Retina (tissue), 1 donor: Measurements from ENCODE around the gene STK35.

Source experiments
- DNase-seq: peaks from one replicate; pipeline ENCODE4 v3.0.0-alpha.2; 2016

Gene STK35

DNA sequence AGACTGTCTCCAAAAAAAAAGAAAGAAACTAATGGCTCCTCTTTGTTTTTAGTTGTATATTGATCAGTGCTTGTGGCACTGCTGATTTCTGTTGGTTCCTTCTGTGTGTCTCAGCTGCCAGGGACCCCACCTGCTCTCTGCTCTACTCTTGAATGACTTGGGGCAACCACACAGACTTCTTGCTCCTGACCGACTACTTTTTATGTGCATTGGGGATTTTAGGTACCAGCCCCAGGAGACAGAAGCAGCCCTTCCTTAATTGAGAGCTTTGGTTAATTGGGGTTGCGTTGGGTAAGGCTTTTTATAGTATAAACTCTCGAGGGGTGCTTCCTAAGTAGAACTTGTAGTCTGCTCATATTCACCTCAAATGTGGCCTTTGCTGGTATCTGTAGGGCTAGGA lies 6.9 kb downstream of the STK35 start:
- no peak for DNase-seq

DNA sequence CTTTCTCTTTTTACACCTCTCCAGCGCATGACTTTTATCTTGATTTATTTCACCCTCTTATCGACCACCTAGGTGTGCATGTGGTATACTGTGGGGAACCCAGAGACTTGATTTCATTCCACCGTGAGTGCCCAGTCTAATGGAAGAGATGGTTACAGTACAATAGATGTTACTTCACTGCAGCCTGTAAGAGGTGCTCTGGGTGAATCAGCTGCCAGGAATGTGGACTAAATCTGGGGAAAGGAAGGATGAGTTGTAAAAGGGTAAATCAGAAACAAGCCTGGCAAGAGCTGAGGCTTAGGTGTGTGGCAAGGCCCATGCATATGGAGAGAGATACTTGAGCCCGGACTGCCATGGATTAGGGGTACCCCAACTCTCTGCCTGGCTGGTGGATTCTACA lies 7.4 kb downstream of the STK35 start:
- DNase-seq: no peak

- no peak for DNase-seq
Observed at GRCh38 chr20:2109425-2110210, 8.0 kb downstream of the STK35 start.

DNA sequence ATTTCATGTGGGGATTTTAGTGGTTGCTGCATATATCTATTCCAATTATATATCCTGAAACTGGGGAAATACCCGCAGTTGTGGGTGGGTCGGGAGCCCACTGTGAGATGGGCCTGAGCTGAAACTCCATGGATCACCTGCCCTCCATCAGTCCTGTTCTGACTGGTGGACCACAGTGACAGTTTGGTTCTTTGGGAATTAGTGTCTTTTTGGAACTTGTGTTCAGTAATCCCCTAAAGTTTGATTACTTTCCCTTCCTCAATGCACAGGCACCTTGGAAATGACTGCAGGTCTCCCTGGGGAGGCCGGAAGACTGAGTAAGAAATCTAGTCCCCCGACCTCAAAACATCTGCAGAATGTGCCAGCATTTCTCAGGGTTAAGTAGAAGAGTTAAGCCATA lies 11.3 kb downstream of the STK35 start:
- no peak for DNase-seq

DNA sequence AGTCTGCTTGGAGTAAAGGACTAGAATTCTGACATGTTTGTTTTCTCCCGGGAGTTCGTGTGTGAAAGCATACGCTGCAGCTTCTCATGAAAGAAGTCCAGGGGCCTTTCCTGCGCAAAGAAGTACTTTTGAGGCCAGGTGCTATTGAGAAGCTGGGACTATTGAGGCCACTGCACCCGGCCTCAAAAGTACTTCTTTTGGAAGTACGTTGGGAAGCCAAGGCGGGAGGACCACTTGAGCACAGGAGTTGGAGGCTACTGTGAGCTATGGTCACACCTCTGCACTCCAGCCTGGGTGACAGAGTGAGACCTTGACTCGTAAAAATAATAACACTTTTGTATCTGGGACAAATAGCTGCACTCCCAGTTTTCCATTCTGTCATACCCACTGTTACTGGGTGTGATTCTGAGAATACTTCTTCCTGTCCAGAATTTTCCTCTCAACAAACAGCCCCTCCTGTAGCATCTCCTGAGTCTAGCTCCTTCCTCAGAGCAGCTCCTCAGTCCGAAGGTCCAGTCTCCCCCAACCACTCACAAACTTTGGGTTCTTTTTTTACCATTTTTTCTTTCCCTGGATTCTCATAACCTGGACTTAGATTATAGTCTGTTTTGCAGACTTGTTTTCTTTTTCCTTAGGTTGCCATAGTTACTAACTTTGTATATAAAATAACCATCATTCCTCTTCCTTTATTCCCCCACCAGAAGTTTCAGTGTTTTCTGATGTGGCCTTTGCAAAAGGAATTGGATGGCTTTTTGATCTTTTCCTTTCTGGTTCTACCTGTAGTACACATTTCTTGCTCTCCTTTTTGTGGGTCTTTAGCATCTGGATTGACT lies 12.7 kb downstream of the STK35 start:
- no peak for DNase-seq

DNA sequence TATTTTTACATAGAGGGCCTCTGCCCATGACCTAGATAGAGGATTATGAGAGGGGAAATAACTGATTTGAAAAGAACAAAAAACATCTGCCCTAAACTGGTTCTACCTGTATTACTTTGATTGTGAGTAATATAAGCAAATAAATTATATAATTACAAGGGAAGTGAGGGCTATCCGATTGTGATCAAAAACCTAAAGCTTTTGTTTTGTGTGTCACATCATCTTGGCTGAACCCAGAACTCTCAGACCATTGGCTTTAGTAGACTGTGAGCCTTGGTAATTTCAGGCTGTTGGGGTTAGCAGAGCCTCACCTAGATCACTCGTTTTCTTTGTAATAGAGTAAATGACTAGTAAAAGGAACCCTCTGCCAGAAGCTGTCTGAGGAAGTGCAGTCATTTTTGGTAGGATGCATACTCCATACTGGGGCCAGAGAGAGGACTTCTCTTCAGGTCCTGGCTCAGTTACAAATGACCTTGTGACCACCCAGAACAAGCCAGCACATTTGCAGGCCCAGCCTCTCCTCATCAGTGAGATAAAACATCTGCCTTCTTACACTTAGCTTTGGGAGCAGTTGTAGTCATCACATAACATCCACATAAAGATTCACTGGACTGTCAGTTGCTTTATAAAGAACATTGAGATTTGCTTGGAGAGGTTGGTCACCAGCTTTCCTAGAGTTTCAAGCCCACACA lies 13.5 kb downstream of the STK35 start:
- DNase-seq: no peak

DNA sequence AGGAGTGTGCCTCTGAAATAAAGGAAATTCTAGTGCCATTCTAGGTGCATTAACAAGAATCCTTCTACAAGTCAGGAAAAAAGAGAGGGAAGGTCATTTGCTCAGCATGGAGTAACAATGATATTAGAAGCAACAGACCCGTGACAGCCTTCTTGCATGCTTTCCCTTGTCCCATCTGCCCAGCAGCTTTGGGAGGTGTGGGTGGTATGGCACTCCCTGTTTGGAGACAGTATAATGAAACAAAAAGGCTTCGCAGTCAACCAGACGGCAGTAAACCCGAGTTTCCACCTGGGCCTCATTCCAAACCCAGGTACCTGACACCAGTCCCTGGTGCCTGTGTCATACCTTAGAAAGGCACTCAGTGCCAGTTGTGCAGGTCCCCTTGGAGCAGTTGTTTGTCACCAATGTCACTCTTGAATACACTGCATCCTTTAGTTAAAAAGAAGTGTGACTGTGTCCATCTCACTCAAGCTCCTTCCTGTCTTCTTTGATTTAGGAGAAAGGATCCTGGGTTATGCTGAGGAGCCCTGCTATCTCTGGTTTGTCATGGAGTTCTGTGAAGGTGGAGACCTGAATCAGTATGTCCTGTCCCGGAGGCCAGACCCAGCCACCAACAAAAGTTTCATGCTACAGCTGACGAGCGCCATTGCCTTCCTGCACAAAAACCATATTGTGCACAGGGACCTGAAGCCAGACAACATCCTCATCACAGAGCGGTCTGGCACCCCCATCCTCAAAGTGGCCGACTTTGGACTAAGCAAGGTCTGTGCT lies 14.7 kb downstream of the STK35 start:
- DNase-seq: no peak

DNA sequence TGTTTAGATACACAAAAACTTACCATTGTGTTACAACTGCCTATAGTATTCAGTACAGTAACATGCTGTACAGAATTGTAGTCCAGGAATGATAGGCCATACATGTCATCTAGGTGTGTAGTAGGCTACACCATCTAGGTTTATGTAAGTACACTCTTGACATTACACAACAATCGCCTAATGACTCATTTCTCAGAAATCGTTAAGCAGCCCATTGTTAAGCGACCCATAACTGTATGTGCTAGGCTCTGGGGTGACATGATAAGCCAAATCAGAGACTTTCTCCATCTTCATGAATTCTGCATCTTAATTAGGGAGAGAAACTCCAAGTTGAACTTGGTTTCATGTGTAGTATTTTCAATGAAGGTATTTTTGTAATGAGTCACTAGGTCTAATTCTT lies 17.2 kb downstream of the STK35 start:
- no peak for DNase-seq

- no peak for DNase-seq
Observed at GRCh38 chr20:2122936-2123335, 21.3 kb downstream of the STK35 start.

DNA sequence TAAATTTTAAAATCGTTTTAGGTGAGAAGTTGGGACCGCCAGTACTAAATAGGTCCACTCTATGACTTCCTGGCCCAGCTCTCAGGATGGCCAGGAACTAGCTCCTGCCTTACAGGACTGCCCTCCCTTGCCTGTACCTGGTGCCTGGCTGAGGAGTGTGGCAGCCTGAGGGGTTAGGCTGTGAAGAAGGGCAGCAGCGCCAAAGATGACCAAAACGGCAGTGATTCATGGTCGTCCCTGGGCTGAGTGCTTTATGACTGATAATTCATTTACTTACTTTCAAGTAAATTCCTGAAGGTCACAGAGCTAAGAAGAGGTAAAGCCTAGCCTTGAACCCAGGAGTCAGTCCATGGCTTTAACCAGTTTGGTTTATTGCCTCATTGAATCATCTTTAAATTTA lies 22.1 kb downstream of the STK35 start:
- no peak for DNase-seq

GRCh38 chr20:2124564-2125213 lies 23.1 kb downstream of the STK35 start:
- DNase-seq: peak; percentile 49

DNA sequence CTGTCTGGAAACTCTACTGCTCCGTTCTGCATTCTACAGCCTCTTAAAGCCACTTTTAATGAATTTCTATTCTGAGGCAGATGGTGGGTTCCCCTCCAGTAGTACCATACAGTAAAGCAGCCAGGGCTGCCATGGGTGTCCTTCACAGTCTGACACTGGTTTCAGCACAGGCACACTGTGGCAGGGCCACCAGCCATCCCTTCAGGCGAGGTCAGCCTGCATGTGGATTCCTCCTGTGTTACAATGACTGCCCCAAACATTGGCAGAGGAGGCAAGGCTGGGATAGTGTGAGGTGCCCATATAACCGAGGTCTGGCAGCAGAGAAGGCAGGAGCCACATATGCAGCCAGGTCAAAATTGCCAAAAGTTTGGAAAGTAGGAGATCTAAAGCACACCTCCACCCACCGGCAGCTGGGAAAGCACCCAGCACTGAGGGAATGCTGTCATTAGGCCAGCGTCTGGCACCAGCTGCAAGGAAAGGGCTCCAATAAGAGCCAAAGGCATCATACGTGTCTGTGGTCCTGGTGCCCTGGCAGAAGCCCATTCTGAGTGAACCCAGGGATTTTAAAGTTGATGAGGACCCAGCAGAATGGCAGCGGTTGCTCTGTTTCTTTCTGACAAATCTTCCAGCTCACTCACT lies 24.0 kb downstream of the STK35 start:
- no peak for DNase-seq

DNA sequence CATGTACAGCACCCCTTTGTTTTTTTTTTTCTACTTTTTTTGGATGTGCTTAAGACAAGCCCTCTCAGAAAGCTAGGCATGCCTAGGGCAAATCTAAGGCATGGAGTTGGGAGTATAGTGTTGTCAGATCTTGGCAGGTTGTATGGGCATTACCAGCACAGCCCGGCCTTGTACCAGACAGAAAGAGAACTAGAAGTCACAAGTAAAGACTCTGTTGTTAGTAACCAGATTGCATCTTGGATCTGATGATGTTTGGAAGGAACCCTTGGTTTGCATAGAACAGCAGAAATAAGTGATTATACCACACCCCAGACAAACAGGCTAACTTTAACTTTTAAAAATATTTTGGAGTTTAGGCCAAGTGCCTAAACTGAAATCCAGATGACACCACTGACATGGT lies 25.6 kb downstream of the STK35 start:
- no peak for DNase-seq

DNA sequence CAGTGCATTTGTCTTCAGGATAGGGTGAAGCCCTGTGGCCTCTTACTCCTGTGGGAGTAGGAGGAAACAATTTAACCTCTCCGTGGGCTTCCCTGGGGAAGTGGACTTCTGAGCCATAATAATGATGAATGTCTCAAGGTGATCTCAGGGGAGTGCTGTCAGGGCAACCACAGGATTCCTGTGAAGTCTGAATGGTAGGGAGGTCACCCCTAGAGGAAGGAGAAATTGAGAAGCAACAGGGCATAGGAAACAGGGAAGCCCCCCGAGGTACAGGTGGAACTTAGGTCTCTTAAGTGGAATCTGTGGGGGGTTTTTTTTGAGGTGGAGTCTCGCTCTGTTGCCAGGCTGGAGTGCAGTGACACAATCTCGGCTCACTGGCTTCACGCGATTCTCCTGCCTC lies 26.9 kb downstream of the STK35 start:
- no peak for DNase-seq

- DNase-seq: no peak
Observed at GRCh38 chr20:2130062-2130591, 28.5 kb downstream of the STK35 start.

GRCh38 chr20:2130683-2131082 lies 29.1 kb downstream of the STK35 start:
- no peak for DNase-seq

DNA sequence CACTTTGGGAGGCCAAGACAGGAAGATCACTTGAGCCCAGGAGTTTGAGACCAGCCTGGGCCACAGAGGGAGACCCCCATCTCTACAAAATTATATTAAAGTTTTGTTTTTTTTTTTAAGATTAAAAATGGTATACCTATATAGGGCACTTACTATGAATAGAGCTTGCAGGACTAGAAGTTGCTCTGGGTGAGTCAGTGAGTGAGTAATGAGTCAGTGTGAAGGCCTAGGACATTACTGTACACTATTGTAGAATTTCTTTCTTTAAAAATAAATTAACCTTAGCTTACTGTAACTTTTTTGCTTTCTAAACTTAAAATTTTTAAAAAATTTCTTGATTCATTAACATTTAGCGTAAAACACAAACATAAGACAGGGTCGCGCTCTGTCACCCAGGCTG lies 29.7 kb downstream of the STK35 start:
- no peak for DNase-seq

DNA sequence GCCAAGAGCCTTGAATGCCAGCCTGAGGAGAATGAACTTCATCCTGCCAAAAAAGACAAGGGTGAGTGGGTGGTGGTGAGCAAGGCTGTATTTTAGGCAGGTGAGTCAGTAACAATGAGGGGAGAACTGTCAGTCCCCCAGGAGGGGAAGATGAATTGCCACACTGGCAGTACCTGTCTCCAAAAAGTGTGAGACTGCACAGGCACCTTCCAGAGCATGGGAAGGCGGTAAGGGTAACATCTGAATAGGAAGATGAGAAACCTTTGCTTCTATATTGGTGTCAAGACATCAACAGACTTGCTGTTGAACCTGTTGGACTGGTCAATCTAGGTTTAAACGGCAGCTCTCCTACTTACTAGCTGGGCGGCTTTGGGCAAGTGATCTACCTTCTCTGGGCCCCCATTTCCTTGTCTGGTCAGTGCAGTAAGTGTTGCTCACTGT lies 30.9 kb downstream of the STK35 start:
- no peak for DNase-seq

DNA sequence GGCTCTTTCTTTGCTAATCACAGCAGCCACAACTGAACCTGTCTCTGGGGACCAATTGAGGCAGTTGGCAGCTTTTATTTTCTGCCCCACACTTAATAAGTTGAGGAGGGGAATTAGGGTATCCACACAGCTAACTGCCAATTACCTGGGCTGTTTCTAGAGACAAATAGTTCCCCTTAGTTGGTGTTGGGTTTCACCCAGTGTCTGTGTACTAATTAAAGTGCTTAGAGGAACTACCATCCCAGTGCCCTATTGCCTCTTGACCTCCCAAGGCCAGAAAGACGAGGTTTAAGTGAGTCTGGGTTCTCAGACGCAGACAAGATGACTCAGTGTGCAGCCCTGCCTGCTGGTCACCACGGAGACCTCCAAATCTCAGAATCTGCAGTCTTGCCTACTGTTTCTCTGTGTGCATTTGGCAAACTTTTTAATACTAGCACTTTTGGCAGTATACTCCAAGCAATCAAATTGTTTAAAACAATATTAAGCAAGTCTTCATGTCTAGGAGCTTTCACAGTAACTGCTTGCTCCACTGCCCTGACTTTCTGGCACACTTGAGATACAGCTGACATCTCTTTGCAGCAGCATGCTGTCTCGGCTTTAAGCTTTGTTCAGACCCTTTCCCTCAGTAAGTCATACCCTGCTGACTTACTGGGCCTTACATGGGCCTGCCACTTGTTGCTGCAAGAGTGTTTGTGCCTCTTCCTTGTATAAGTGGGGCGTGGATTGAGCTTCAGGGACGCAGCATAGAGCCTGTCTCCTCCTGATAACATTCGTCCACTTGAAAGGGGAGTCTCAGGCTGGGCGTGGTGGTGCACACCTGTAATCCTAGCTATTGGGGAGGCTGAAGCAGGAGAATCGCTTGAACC lies 31.9 kb downstream of the STK35 start:
- DNase-seq: no peak

DNA sequence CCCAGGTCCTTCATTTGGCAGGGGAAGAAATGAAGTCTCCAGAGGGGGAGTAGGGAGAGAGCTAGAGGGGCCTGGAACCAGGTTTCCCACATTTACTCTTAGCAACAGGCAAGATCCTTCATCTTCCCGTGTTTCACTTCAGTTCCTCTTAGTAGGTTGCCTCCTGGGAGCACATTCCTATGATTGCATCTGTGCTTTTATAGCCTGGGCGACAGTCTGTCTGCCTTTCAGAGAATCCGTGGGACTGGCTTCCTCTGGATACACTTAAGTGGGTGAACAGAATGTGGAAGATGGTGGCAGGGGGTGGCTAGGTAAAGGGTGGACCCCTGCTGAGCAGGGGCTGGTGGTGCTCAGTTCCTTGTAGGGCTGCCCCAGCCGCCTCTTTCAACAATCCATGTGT lies 33.4 kb downstream of the STK35 start:
- no peak for DNase-seq

GRCh38 chr20:2136275-2136674 lies 34.6 kb downstream of the STK35 start:
- DNase-seq: no peak
